Measurements from ENCODE around the gene NFASC. TPM values are rescaled to one million over a fixed set of nuclear protein-coding genes. Genes with fewer than 3 reads are reported as not detected.

Gene NFASC
- total RNA-seq = 0.15 and 1.2 TPM in 2 replicates

GRCh38 chr1:204870160-204870912 is at the start of gene NFASC:
Gene NFASC, plus strand, starts transcription at chr1:204870862. Its CDS starts 73,454 bp downstream, at chr1:204944316.

GRCh38 chr1:205042911-205043806 is 172.5 kb downstream of the NFASC start, which contains the start of gene CNTN2:
Gene CNTN2, plus strand, starts transcription at chr1:205043212. Its CDS starts 9,974 bp downstream, at chr1:205053186.

Other genes with a start within 250 kb of the NFASC start
- not detected in 2 replicates for gene LRRN2, start 185.1 kb upstream of the NFASC start, total RNA-seq
- gene CNTN2, start 172.3 kb downstream of the NFASC start, total RNA-seq = not detected in 2 replicates
- 0.67 and 1.0 TPM in 2 replicates for gene TMEM81, start 213.6 kb downstream of the NFASC start, total RNA-seq

Data from bronchus fibroblast of lung (primary cell).